Measurements from ENCODE around the gene ZNF394. TPM values are rescaled to one million over a fixed set of nuclear protein-coding genes. Genes with fewer than 3 reads are reported as not detected.
A peak's percentile ranks its signal among the peaks of the same experiment; 100 is the strongest.
"Not testable (repeated sequence)": the region's sequence is repeated elsewhere in the genome, so short reads cannot be mapped to it uniquely, and the experiment has no call there.

Gene ZNF394
- 26.6 and 27.0 TPM in 2 replicates for total RNA-seq (2014; rRNA removed; shearing (Covaris generic))
- polyA plus RNA-seq (2015; cell fraction: cytosol; rRNA removed), result 20.9 and 22.3 TPM in 2 replicates
- polyA plus RNA-seq (2015; cell fraction: nucleus; rRNA removed), result 22.2 and 31.6 TPM in 2 replicates

DNA sequence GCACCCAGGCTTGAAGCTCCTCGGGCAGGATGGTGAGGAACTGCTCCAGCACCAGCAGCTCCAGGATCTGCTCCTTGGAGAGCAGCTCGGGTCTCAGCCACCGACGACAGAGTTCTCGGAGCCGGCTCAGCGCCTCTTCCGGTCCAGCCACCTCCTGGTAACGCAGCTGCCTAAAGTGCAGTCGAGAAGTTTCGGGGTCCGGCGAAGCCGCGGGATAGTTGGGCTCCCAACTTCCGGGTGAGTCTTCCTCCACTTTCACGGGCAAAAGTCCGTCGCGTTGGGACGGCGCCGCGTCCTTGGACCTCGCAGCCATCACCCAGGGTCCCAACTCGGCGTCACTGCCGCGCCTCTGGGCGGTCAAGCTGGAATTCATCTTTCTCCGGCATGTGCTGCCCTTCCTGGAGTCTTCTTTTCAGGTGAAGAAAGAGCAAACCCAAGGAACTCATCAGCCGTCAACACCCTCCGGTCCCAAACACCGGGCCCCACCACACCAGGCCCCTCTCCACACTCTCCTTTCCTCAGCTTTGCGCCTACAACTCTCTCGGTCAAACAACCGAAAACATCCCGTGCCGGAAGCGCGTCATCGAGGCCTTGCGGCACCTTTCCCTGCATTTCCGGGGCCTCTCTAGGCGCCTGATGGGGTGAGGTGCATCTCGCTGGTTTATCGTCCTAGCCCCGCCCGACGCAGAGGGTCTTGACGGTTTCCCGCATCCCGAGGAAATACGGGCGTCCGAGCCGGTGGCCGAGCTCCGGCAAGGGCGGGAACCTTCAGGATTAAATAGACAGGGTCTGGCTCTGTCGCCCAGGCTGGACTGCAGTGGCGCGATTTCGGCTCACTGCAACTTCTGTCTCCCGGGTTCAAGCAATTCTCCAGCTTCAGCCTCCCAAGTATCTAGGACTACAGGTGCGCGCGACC lies at the start of gene ZNF394:
ZNF394 (minus strand) TSS at position 561 of the 916 bp plus-strand sequence; CDS start at position 373, 188 bp downstream.
- peak; percentile 85 for DNase-seq (ENCODE audit: low read depth)

DNA sequence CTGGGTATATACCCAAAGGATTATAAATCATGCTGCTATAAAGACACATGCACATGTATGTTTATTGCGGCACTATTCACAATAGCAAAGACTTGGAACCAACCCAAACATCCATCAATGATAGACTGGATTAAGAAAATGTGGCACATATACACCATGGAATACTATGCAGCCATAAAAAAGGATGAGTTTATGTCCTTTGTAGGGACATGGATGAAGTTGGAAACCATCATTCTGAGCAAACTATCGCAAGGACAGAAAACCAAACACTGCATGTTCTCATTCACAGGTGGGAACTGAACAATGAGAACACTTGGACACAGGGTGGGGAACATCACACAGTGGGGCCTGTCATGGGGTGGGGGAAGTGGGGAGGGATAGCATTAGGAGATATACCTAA lies 49.5 kb upstream of the ZNF394 start:
- not testable (repeated sequence) for DNase-seq (ENCODE audit: low read depth)

DNA sequence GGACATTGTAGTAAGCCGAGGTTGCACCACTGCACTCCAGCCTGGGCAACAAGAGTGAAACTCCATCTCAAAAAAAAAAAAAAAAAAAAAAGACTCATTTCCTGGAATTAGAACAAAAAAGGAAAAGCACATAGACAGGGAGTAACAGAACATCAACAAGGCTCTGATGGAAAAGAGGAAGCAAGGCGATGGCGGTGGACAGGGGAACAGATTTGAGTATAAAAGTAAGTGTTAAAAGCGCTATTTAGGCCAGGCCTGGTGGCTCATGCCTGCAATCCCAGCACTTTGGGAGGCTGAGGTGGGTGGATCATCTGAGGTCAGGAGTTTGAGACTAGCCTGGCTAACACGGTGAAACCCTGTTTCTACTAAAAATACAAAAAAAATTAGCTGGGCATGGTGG lies 45.2 kb upstream of the ZNF394 start:
- DNase-seq (ENCODE audit: low read depth), result not testable (repeated sequence)

DNA sequence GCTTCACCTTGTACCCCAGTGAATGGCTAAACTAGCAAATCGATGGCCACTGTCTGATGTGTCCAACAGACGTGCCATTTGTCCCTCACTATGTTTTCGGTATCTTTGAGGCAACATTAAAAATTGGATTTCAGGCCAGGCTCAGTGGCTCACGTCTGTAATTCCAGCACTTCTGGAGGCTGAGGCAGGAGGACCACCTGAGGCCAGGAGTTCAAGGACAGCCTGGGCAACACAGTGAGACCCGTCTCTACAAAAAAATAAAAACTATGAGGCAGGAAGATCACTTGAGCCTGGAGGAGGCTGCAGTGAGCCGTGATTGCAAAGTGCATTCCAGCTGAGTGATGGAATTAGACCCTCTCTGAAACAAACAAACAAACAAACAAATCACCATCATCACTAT lies 43.8 kb upstream of the ZNF394 start:
- no peak for DNase-seq (ENCODE audit: low read depth)

DNA sequence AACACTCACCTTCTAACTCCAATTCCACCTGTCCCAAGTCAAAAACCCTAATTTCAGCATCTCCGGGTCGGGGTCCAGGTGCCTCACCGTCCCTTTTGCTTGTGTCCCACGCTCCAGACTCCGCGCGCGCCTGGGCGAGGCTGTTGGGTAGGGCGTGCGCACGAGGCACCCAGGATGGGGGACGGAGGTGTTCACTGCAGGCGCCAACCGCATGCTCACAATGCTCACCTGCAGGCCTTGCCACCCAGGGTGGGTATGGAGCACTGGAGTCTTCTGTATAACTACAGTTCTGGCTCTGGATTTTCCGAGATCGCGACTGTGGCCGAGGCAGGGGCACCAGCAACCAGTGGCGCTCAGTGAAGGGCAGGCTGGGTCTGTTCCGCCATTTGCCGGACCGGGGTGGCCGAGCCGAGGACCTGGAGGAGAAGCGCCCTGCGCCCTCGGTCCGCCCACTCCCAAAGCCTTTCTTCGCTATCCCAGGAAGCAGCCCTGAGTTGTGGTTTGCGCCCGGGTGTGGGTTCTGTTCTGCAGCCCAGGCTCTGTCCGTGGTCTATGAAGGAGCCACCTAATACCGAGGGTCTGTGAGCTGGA lies 43.1 kb upstream of the ZNF394 start:
- no peak for DNase-seq (ENCODE audit: low read depth)

DNA sequence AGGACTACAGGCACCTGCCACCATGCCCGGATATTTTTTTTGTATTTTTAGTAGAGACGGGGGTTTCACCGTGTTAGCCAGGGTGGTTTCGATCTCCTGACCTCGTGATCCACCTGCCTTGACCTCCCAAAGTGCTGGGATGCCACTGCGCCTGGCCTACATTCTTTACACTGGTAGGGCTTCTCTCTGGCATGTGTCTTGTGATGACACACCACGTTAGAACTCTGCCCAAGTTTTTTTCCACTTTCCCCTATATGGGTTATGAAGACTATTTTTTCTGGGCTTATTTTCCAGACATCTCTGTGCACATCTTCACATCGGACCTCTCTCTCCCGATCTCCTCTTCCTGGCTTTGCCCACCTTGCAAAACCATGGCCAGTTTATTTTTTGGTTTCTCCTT lies 41.1 kb upstream of the ZNF394 start:
- DNase-seq (ENCODE audit: low read depth), result no peak

DNA sequence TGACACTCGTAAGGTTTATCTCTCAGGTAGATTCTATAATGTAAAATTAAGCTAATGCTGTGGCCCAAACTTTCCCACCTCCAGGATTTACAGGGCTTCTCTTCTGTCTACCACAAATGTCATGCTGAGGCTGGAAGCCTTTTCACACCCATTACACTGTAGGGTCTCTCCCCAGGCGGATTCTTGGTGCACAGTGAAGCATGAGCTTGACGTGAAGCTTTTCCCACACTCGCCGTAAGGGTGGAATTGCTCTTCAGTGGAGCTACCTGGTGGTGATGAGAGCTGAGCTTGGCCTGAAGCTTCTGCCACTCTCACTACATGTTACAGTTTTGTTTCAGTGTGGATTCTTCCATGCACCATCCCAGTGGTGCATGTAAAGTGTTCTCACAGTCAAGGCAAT lies 40.5 kb upstream of the ZNF394 start:
- DNase-seq (ENCODE audit: low read depth), result no peak

DNA sequence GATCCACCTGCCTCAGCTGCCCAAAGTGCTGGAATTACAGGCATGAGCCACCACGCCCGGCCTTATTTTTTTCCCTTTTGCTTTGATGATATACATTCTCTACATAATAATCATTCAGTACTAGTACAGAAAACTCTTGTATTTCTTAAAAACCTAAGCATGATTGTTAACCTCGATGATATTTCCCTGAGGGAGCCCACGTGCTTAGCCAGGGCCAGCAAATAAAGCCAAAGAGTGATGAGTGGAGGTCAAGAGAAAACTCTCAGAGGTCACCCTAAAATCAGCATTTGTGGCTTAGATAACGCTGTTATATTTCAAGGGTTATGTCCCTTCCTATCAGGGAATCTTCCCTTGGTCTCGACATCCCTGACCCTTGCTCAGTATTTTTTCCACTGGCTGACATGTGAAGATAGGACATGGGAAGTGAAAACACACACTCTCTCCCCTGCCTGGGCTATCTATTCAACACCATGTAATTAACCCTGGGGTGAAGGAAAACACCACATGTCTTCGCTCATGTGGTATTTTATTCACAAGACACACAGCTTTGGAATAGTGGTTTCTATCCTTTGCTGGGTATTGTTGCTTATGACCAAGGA lies 39.2 kb upstream of the ZNF394 start:
- no peak for DNase-seq (ENCODE audit: low read depth)

DNA sequence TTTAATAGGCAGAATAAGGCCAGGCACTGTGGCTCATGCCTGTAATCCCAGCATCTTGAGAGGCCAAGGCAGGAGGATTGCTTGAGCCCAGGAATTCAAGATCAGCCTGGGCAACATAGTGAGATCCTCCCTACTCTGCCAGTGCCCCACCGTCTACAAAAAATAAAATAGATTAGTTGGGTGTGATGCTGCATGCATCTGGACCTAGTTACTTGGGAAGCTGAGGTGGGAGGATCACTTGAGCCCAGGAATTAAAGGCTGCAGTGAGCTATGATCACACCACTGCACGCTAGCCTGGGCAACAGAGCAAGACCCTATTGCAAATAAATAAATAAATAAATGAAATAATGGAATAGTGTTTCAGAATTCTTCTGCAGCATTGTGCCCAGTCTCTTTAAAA lies 35.6 kb upstream of the ZNF394 start:
- no peak for DNase-seq (ENCODE audit: low read depth)

DNA sequence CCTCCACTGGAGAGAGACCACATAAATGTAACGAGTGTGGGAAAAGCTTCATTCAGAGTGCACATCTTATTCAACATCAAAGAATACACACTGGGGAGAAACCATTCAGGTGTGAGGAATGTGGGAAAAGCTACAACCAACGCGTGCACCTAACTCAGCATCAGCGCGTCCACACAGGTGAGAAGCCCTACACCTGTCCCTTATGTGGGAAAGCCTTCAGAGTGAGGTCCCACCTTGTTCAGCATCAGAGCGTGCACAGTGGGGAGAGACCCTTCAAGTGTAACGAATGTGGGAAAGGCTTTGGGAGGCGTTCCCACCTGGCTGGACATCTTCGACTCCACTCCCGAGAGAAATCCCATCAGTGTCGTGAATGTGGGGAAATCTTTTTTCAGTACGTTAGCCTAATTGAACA lies 31.3 kb upstream of the ZNF394 start:
- DNase-seq (ENCODE audit: low read depth), result no peak

DNA sequence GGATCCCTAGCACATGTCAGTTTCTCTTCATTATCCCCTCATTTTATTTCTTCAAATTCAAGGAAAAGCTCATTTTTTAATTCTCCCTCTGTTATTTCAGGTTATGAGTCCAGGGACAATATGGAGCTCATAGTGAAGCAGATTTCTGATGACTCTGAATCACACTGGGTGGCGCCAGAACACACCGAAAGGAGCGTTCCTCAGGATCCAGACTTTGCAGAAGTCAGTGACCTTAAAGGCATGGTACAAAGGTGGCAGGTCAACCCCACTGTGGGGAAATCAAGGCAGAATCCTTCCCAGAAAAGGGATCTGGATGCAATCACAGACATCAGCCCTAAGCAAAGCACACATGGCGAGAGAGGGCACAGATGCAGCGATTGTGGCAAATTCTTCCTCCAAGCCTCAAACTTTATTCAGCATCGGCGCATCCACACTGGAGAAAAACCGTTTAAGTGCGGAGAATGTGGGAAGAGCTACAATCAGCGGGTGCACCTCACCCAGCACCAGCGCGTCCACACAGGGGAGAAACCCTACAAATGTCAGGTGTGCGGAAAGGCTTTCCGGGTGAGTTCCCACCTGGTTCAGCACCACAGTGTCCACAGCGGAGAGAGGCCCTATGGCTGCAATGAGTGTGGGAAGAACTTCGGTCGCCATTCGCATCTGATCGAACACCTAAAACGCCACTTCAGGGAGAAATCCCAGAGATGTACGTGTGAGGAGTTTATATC lies 25.8 kb upstream of the ZNF394 start:
- no peak for DNase-seq (ENCODE audit: low read depth)

DNA sequence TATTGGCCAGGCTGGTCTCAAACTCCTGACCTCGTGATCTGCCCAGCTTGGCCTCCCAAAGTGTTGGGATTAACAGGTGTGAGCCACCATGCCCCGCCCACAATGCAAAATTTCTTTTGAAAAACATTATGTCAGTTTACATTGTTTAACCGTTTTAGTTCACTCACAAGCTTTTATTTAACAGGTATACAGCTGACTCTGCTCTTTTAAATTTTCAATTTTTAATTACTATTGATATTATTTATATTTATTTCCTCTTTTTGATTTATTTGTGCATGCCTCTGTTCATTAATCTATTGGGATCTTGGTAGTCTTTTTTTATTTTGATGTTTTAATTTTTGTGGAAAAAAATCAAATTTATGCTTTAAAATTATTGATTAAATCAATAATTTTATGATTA lies 21.3 kb upstream of the ZNF394 start:
- DNase-seq (ENCODE audit: low read depth), result no peak

DNA sequence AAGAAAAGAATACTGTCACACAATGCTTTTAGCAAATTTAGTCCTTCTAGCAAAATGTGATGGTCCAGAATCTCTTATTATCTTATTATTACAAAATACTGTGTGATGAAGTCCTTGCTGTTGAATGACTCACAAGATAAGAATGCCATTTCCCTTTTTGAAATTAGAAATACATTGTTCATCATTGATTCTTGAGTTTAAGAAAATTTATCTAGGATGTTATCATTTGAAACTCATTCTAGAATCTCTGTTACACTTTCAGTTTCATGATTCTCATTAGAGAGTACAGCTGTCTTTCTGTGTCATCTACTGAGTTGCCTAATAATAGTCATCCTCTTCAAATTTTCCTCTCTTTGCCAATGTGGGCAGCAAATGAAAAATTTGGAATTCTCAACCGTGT lies 14.0 kb upstream of the ZNF394 start:
- DNase-seq (ENCODE audit: low read depth), result no peak

DNA sequence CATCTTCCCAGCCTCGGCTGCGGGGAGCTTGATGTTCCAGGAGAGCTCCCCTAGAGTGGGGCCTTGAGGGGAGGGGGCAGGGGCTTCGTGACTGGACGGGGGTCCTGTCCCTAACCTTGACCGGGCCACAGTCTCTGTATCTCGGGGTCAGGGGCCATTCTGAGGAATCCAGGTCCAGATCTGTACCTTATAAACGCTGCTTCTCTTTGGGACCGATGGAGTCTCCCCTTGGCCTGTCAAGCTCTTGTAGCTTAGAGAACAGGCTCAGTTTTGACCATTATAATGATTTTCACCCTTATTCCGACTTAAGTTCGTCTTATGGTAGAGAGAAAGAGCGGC lies 5.2 kb upstream of the ZNF394 start:
- DNase-seq (ENCODE audit: low read depth), result no peak

DNA sequence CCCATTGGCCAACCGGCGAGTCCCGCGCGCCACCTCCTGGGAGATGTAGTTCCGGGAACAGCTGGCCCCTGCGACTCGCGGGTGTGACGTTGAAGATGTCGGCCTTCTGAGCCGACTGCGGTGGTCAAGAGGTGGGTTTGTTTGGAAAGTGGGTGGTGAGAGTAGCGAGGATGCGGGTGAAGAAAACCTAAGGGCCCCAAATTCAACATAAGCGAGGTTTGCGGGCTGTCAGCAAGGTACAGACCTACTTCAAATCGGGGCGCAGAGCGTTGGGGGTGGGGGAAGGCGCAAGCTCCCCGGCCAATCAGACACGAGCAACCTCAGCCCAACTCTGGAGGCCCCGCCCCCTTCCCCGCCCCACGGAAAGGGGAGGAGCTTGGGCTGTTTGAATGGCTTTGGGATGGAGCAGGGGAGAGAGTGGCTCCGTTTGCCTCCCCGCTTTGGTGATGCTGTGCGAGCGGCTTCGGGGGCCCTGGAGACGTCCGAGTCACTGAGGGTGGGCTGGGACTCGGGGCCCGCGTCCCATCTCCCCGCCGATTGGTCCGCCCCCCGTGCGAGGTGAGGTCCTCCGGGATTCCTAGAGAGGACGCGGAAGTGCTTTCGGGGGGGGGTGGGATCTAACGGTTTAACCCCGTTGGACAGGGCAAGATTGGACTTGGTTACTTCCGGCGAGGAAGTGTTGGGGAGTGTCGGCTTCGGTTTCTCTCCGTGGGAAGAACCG lies 4.7 kb upstream of the ZNF394 start, which contains the start of gene ZKSCAN5:
ZKSCAN5 (plus strand) TSS at position 60 of the 721 bp plus-strand sequence. CDS start 1,383 bp downstream, outside the sequence.
- peak; percentile 96 for DNase-seq (ENCODE audit: low read depth)

DNA sequence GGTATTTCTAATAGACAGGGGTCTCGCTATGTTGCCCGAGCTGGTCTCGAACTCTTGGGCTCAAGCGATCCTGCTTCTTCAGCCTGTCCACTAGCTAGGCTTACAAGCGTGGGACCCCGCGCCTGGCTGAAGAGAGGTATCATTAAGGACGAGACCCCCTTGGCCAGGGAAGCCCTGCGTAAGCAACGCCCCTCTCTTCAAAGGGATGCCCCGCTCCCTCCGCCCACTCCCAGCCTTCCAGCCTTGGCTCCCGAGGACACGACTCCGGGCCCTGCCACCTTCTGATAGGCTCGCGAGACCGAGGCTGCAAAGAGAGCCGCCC lies 4.2 kb upstream of the ZNF394 start:
- no peak for DNase-seq (ENCODE audit: low read depth)

DNA sequence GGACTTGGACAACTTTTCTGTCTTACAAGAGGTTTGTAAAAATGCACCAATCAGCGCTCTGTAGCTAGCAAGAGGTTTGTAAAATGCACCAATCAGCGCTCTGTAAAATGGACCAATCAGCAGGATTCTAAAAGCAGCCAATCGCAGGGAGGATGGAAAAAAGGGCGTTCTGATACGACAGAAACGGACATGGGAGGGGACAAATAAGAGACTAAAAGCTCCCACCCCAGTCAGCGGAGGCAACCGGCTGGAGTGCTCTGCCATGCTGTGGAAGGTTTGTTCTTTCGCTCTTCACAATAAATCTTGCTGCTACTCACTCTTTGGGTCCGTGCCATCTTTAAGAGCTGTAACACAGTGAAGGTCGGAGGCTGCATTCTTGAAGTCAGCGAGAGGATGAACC lies 1.2 kb upstream of the ZNF394 start:
- peak; percentile 26 for DNase-seq (ENCODE audit: low read depth)

DNA sequence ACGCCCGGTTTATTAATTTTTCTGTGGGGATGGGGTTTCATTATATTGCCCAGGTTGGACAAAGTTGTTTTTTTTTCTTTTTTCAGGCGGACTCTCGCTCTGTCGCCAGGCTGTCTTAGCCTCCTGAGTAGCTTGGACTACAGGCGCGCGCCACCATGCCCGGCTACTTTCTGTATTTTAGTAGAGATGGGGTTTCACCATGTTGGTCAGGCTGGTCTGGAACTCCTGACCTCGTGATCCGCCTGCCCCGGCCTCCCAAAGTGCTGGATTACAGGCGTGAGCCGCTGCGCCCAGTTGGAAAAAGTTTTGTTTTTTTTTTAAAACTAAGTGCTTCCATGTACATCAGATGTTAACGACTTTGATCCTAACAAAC lies 542 bp upstream of the ZNF394 start:
- DNase-seq (ENCODE audit: low read depth), result no peak

DNA sequence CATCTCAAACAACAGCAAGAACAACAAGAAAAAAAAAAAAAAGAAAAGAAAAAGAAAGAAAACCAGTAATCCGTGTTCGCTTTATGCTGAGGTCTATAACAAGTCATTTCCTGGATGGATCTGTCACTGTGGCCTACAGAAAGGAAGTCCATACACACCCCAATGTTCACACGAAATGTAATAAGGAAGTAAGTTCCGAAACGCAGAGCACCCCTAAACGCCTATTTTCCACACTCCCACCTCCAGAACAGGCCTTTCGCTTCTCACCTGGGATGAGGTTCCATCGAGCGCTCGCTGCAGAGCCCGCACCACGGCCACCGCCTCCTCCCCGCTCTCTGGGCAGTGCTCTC lies 735 bp downstream of the ZNF394 start:
- no peak for DNase-seq (ENCODE audit: low read depth)

DNA sequence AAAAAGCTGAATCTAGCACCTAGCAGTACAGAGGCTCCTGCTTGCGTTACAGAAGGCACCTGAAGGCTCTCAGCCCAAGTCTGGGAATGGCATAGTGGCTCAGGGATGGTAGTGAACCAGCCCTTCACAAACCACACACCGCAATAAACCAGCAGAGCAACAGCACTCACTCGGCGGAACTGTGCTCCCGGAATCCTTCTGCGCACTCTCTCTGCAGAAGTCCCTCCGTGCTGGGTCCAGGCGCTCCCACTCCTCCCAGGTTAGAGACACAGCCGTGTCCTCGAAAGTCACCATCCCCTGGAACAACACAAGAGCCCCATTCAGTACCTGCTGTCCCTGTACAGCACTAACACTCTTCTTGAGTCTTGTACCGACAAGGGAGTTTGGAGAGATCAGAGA lies 1.5 kb downstream of the ZNF394 start:
- DNase-seq (ENCODE audit: low read depth), result no peak
